GM23338 (cell line): ENCODE results near the gene SPECC1L. TPM values are rescaled to one million over a fixed set of nuclear protein-coding genes. Genes with fewer than 3 reads are reported as not detected.

Experiments used
- ATAC-seq: fragments of 200-7000 bp; cut with Tn5 transposase; 3 replicates; pipeline ENCODE4 v1.9.1; 2020
- DNase-seq: peaks from one replicate; pipeline ENCODE4 v3.0.0-alpha.2; 2015; ENCODE audit warnings: low spot score
- H2AFZ ChIP-seq: fragments of 200-600 bp; sonication (generic); 2 replicates; pipeline ENCODE4 v1.8.0; 2016; ENCODE audit warnings: antibody characterized with exemption, mild to moderate bottlenecking, moderate library complexity
- H3F3A ChIP-seq: fragments of 200-600 bp; sonication (generic); replicated peaks from 2 replicates; pipeline ENCODE4 v1.8.0; 2017; ENCODE audit warnings: antibody characterized with exemption, mixed run types, low read depth
- H3K27ac ChIP-seq: fragments of 200-600 bp; sonication (generic); 2 replicates; pipeline ENCODE4 v1.6.1; 2016; ENCODE audit warnings: low read depth
- H3K27me3 ChIP-seq: fragments of 200-600 bp; sonication (generic); 2 replicates; pipeline ENCODE4 v1.8.0; 2016; ENCODE audit warnings: mild to moderate bottlenecking, mixed run types, moderate library complexity; ENCODE audit not compliant: insufficient read depth
- H3K36me3 ChIP-seq: fragments of 200-600 bp; sonication (generic); 2 replicates; pipeline ENCODE4 v1.8.0; 2016; ENCODE audit warnings: mild to moderate bottlenecking; ENCODE audit not compliant: insufficient read depth
- H3K4me1 ChIP-seq: fragments of 200-600 bp; sonication (generic); 2 replicates; pipeline ENCODE4 v1.8.0; 2016; ENCODE audit warnings: mild to moderate bottlenecking, moderate library complexity; ENCODE audit not compliant: insufficient read depth
- H3K4me2 ChIP-seq: fragments of 200-600 bp; sonication (generic); 2 replicates; pipeline ENCODE4 v1.7.1; 2017; ENCODE audit warnings: mixed run types
- H3K4me3 ChIP-seq: fragments of 200-600 bp; sonication (generic); 2 replicates; pipeline ENCODE4 v1.6.1; 2016; ENCODE audit warnings: mixed run types
- H3K79me2 ChIP-seq: fragments of 200-600 bp; sonication (generic); replicated peaks from 2 replicates; pipeline ENCODE4 v1.8.0; 2017; ENCODE audit warnings: mild to moderate bottlenecking; ENCODE audit not compliant: insufficient read depth
- H3K9me2 ChIP-seq: fragments of 200-600 bp; sonication (generic); 2 replicates; pipeline ENCODE4 v1.8.0; 2017; ENCODE audit not compliant: insufficient read depth
- H4K20me1 ChIP-seq: fragments of 200-600 bp; sonication (generic); replicated peaks from 2 replicates; pipeline ENCODE4 v1.8.0; 2017; ENCODE audit warnings: mild to moderate bottlenecking; ENCODE audit not compliant: insufficient read depth
- H3K27ac Mint-ChIP-seq: 2 replicates; pipeline ENCODE4 v1.8.0; 2020; ENCODE audit warnings: inconsistent platforms, mild to moderate bottlenecking, moderate library complexity, mixed read lengths
- H3K27me3 Mint-ChIP-seq: 3 replicates; pipeline ENCODE4 v1.8.0; 2022; ENCODE audit warnings: low read depth, mild to moderate bottlenecking, moderate library complexity, mixed read lengths, inconsistent platforms; ENCODE audit not compliant: insufficient read depth, poor library complexity
- H3K36me3 Mint-ChIP-seq: 3 replicates; pipeline ENCODE4 v1.8.0; 2021; ENCODE audit warnings: low read depth, mild to moderate bottlenecking, inconsistent platforms, moderate library complexity, mixed read lengths
- H3K4me1 Mint-ChIP-seq: 3 replicates; pipeline ENCODE4 v1.8.0; 2020; ENCODE audit warnings: mild to moderate bottlenecking, inconsistent platforms, mixed read lengths
- H3K4me3 Mint-ChIP-seq: 3 replicates; pipeline ENCODE4 v1.8.0; 2021; ENCODE audit warnings: moderate library complexity, mild to moderate bottlenecking, inconsistent platforms, mixed read lengths
- H3K9me3 Mint-ChIP-seq: 3 replicates; pipeline ENCODE4 v1.8.0; 2020; ENCODE audit warnings: moderate library complexity, mild to moderate bottlenecking, inconsistent platforms, mixed read lengths
- CREB1 ChIP-seq: fragments of 250-450 bp; sonication (Bioruptor Pico); IDR thresholded peaks from 2 replicates; pipeline ENCODE4 v1.5.0; 2020; ENCODE audit warnings: low read depth, mild to moderate bottlenecking, moderate library complexity
- CTCF ChIP-seq, 2 experiments: fragments of 200-600 bp in 1 of 2; sonication (generic) in 1 of 2; conservative IDR thresholded peaks; 2 replicates each; pipeline versions ENCODE4 v1.5.1 to v1.6.1; 2016 to 2017; ENCODE audit warnings: antibody characterized with exemption in 2 of 2, low read depth in 2 of 2, mild to moderate bottlenecking in 2 of 2, moderate library complexity in 1 of 2
- EZH2 ChIP-seq: fragments of 200-600 bp; sonication (generic); IDR thresholded peaks from one replicate; pipeline ENCODE4 v1.8.0; 2017; ENCODE audit warnings: antibody characterized with exemption, mild to moderate bottlenecking, low read depth; ENCODE audit not compliant: unreplicated experiment
- EZH2phosphoT487 ChIP-seq: fragments of 200-600 bp; sonication (generic); IDR thresholded peaks from one replicate; pipeline ENCODE4 v1.8.1; 2018; ENCODE audit warnings: antibody characterized with exemption; ENCODE audit not compliant: unreplicated experiment
- JUNB ChIP-seq: IDR thresholded peaks from one replicate; pipeline ENCODE4 v1.6.1; 2016; ENCODE audit warnings: antibody characterized with exemption; ENCODE audit not compliant: unreplicated experiment
- NANOG ChIP-seq: IDR thresholded peaks from 2 replicates; pipeline ENCODE4 v1.6.1; 2016; ENCODE audit warnings: antibody characterized with exemption, borderline replicate concordance
- POLR2AphosphoS5 ChIP-seq: IDR thresholded peaks from 2 replicates; pipeline ENCODE4 v1.6.1; 2016; ENCODE audit warnings: antibody characterized with exemption, low read depth
- STAT1 ChIP-seq: IDR thresholded peaks from one replicate; pipeline ENCODE4 v1.6.1; 2016; ENCODE audit warnings: antibody characterized with exemption; ENCODE audit not compliant: unreplicated experiment
- ZNF114 ChIP-seq: fragments of 250-450 bp; sonication (Bioruptor Pico); IDR thresholded peaks from 2 replicates; pipeline ENCODE4 v1.5.0; 2020; ENCODE audit warnings: mild to moderate bottlenecking, moderate library complexity
- ZNF331 ChIP-seq: fragments of 250-450 bp; sonication (Bioruptor Pico); IDR thresholded peaks from 2 replicates; pipeline ENCODE4 v1.5.0; 2020; ENCODE audit warnings: low read depth, mild to moderate bottlenecking, moderate library complexity
- polyA plus RNA-seq: library from polyadenylated mRNA; unstranded; fragments of >200 nt; fragmentation: Nextera tagmentation; extraction: Ambion mirVana; gene quantifications from 2 replicates; pipeline ENCODE4 v1.2.1, GENCODE V29; 2016
- total RNA-seq: library from RNA; depleted of rRNA; stranded (reverse); fragments of >200 nt; shearing (Covaris generic); gene quantifications from 2 replicates; pipeline ENCODE4 v1.2.3, GENCODE V29; 2014
- TF ChIP-seq, protein P1 (sequence below): IDR thresholded peaks from one replicate; pipeline ENCODE4 v1.6.1; 2018; ENCODE audit warnings: antibody characterized with exemption; ENCODE audit not compliant: unreplicated experiment
- TF ChIP-seq, protein P2 (sequence below): fragments of 250-450 bp; sonication (Bioruptor Pico); IDR thresholded peaks from 2 replicates; pipeline ENCODE4 v1.5.0; 2020; ENCODE audit warnings: mild to moderate bottlenecking, moderate library complexity

The SPECC1L gene
- total and polyA plus RNA-seq, 2 experiments from 2014 or later: 24.3 to 44.7 TPM

- no peak for DNase-seq
- H3K79me2 ChIP-seq: no peaks in the 10 kb centered on the region
- H3K36me3 Mint-ChIP-seq: peaks cover 11% of the 10 kb centered on the region; the same call in 2 of the 3 replicates
- H3K36me3 ChIP-seq: no peaks in the 10 kb centered on the region; the same call in 1 of the 2 replicates
- no peaks in the 10 kb centered on the region for H3K27me3 ChIP-seq
- no peaks in the 10 kb centered on the region for H3K4me1 Mint-ChIP-seq
- no peak overlapping the region for H3K4me2 ChIP-seq
- H2AFZ ChIP-seq: no peak overlapping the region
- H3K4me1 ChIP-seq: no peaks in the 10 kb centered on the region; the same call in 1 of the 2 replicates
- no peak overlapping the region for H3K27ac Mint-ChIP-seq
- H3K9me3 Mint-ChIP-seq: no peaks in the 10 kb centered on the region
- no peak overlapping the region for H3K4me3 Mint-ChIP-seq
- ATAC-seq: no peak
- H3K27me3 Mint-ChIP-seq: no peaks in the 10 kb centered on the region
- TF ChIP-seq NANOG: no peak
- TF ChIP-seq STAT1: no peak
- TF ChIP-seq POLR2AphosphoS5: no peak
- TF ChIP-seq ZNF114: no peak
- TF ChIP-seq ZNF331: no peak
- no peak for TF ChIP-seq EZH2
- no peak for TF ChIP-seq CREB1 (CRISPR knock-in tag)
- no peak for TF ChIP-seq CTCF (conservative IDR thresholded peaks at IDR 0.05; ENCODE audit: low read depth in 2 of 2)
- TF ChIP-seq, protein P1, sequence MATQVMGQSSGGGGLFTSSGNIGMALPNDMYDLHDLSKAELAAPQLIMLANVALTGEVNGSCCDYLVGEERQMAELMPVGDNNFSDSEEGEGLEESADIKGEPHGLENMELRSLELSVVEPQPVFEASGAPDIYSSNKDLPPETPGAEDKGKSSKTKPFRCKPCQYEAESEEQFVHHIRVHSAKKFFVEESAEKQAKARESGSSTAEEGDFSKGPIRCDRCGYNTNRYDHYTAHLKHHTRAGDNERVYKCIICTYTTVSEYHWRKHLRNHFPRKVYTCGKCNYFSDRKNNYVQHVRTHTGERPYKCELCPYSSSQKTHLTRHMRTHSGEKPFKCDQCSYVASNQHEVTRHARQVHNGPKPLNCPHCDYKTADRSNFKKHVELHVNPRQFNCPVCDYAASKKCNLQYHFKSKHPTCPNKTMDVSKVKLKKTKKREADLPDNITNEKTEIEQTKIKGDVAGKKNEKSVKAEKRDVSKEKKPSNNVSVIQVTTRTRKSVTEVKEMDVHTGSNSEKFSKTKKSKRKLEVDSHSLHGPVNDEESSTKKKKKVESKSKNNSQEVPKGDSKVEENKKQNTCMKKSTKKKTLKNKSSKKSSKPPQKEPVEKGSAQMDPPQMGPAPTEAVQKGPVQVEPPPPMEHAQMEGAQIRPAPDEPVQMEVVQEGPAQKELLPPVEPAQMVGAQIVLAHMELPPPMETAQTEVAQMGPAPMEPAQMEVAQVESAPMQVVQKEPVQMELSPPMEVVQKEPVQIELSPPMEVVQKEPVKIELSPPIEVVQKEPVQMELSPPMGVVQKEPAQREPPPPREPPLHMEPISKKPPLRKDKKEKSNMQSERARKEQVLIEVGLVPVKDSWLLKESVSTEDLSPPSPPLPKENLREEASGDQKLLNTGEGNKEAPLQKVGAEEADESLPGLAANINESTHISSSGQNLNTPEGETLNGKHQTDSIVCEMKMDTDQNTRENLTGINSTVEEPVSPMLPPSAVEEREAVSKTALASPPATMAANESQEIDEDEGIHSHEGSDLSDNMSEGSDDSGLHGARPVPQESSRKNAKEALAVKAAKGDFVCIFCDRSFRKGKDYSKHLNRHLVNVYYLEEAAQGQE: no peak
- TF ChIP-seq JUNB: no peak
- no peak for TF ChIP-seq EZH2phosphoT487
- TF ChIP-seq, protein P2, sequence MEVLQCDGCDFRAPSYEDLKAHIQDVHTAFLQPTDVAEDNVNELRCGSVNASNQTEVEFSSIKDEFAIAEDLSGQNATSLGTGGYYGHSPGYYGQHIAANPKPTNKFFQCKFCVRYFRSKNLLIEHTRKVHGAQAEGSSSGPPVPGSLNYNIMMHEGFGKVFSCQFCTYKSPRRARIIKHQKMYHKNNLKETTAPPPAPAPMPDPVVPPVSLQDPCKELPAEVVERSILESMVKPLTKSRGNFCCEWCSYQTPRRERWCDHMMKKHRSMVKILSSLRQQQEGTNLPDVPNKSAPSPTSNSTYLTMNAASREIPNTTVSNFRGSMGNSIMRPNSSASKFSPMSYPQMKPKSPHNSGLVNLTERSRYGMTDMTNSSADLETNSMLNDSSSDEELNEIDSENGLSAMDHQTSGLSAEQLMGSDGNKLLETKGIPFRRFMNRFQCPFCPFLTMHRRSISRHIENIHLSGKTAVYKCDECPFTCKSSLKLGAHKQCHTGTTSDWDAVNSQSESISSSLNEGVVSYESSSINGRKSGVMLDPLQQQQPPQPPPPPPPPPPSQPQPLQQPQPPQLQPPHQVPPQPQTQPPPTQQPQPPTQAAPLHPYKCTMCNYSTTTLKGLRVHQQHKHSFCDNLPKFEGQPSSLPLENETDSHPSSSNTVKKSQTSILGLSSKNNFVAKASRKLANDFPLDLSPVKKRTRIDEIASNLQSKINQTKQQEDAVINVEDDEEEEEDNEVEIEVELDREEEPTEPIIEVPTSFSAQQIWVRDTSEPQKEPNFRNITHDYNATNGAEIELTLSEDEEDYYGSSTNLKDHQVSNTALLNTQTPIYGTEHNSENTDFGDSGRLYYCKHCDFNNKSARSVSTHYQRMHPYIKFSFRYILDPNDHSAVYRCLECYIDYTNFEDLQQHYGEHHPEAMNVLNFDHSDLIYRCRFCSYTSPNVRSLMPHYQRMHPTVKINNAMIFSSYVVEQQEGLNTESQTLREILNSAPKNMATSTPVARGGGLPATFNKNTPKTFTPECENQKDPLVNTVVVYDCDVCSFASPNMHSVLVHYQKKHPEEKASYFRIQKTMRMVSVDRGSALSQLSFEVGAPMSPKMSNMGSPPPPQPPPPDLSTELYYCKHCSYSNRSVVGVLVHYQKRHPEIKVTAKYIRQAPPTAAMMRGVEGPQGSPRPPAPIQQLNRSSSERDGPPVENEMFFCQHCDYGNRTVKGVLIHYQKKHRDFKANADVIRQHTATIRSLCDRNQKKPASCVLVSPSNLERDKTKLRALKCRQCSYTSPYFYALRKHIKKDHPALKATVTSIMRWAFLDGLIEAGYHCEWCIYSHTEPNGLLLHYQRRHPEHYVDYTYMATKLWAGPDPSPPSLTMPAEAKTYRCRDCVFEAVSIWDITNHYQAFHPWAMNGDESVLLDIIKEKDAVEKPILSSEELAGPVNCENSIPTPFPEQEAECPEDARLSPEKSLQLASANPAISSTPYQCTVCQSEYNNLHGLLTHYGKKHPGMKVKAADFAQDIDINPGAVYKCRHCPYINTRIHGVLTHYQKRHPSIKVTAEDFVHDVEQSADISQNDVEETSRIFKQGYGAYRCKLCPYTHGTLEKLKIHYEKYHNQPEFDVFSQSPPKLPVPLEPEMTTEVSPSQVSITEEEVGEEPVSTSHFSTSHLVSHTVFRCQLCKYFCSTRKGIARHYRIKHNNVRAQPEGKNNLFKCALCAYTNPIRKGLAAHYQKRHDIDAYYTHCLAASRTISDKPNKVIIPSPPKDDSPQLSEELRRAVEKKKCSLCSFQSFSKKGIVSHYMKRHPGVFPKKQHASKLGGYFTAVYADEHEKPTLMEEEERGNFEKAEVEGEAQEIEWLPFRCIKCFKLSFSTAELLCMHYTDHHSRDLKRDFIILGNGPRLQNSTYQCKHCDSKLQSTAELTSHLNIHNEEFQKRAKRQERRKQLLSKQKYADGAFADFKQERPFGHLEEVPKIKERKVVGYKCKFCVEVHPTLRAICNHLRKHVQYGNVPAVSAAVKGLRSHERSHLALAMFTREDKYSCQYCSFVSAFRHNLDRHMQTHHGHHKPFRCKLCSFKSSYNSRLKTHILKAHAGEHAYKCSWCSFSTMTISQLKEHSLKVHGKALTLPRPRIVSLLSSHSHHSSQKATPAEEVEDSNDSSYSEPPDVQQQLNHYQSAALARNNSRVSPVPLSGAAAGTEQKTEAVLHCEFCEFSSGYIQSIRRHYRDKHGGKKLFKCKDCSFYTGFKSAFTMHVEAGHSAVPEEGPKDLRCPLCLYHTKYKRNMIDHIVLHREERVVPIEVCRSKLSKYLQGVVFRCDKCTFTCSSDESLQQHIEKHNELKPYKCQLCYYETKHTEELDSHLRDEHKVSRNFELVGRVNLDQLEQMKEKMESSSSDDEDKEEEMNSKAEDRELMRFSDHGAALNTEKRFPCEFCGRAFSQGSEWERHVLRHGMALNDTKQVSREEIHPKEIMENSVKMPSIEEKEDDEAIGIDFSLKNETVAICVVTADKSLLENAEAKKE: no peak
- no peak overlapping the region for H3K4me3 ChIP-seq
- no peaks in the 10 kb centered on the region for H3F3A ChIP-seq
- H4K20me1 ChIP-seq: peaks cover 3% of the 10 kb centered on the region; the same call in 1 of the 2 replicates
- no peaks in the 10 kb centered on the region for H3K9me2 ChIP-seq
- no peak overlapping the region for H3K27ac ChIP-seq
Observed at GRCh38 chr22:24386937-24387471, 116.4 kb downstream of the SPECC1L start.
